HG03280 (cell line): ENCODE results near the gene ACMSD.

Experiments used
- ATAC-seq: cut with Tn5 transposase; IDR thresholded peaks from one replicate; pipeline ENCODE4 v1.9.1; 2021; ENCODE audit warnings: mild to moderate bottlenecking, moderate library complexity; ENCODE audit not compliant: unreplicated experiment

ACMSD gene

DNA sequence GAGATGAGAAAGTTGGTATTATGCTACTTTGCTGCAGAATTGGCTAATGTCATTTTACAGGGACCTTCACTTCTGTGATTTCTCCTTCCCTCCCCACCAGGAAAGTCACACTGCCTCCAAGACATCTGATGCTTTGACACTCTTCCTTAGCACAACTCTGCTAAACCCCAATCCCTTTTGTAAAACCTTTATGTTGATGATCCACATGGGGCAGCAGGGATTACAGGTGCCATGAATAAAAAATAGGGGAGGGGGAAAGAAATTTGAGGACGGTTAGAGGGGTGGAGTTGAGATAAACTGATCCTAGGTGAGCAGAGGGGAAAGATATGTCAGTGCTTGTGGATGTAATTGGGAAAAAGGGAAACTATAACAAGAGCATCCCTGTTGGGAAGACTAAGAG lies 106.6 kb downstream of the ACMSD start:
- ATAC-seq, result no peak

DNA sequence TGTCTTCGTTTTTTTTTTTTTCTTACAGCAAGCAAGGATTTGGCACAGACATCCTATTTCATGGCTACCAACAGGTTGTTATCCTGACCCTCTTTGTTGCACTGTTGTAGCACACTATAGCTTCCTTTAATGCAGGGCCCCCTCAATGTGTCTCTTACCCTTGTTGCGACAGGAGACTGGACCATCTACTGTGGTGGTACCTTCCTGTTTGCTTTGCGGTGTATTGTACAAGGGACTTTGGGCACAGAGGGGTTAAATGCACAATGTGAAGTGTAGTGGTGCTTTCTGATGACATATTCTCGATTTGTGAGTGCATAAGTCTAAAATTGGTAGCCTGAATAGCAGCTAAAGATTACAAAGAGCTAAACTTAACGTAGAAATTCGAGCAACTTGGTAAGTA lies 107.7 kb downstream of the ACMSD start:
- ATAC-seq, result no peak

DNA sequence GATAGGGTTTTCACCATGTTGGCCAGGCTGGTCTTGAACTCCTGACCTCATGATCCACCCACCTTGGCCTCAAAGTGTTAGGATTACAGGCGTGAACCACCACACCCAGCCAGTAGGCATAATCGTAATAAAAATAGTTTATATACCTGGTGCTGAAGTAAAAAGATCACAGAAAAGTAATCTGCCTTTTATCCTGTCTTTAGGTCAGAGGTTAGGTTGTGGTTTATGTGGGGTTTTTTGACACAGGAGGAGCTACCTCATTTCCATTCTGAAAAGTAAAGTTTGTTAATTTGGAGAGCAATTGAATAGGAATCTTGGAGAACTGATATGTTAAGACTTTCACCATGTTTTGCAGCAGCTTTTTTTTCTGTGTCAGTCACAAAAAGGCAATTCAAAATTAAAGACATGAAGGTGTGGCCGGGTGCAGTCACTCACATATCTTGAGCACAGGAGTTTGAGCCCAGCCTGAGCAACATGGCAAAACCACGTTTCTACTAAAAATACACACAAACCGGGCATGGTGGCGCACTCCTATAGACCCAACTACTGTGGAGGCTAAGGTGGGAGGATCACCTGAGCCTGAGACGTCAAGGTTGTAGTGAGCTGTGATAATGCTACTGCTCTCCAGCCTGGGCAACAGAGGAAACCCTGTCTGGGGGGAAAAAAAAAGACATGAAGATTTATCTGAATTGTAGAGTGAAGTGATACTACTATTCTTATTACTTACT lies 111.7 kb downstream of the ACMSD start:
- ATAC-seq, result no peak

DNA sequence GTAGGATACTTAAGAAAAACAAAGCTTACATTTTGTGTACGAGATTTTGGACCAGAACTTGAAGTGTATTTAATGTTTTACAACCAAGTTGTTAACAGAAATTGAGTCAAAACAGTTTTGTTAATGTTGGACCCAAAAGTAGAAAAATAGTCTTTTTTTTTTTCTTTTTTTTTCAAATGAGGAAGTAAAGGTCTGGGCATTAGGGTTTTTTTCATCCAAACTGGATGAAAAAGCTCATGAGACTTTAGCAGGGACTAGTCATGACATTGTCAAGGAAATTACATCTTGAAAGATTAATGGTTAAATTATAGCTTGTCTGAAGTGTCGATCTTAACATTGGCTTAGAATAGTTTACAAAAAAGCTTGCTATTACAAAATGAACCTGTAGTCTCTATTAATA lies 112.5 kb downstream of the ACMSD start:
- ATAC-seq, result no peak
